Measurements from ENCODE around the gene TIFAB.

GRCh38 chr5:135449644-135450043 is 2.5 kb downstream of the TIFAB start:
- TF ChIP-seq POLR2A (IDR thresholded peaks at IDR 0.05; ENCODE audit: low read depth, low read length) (no peak), POLR2AphosphoS5 (IDR thresholded peaks at IDR 0.05; ENCODE audit: low read depth, low read length) (no peak), TAF1 (IDR thresholded peaks at IDR 0.05; ENCODE audit: borderline replicate concordance, low read depth, low read length) (no peak)

All from GM12892 (cell line).